ENCODE results near the gene GNAI3.

Gene GNAI3

GRCh38 chr1:109543283-109543987 lies 5.0 kb upstream of the GNAI3 start:
- WGBS: 84% methylated on average over 24 of the region's 24 CpGs
- no peak overlapping the region for H3K27ac ChIP-seq (ENCODE audit: low read length, poor library complexity, severe bottlenecking)
- H2BK120ac ChIP-seq (ENCODE audit: low read depth, low read length): no peak overlapping the region
- no peaks in the 10 kb centered on the region for H3K36me3 ChIP-seq (ENCODE audit: control insufficient read depth in 1 of 2, insufficient read depth in 2 of 2, low read depth in 1 of 2, low read length in 2 of 2)
- H2AK5ac ChIP-seq (ENCODE audit: low read length, severe bottlenecking): no peak overlapping the region
- no peak for DNase-seq
- no peak overlapping the region for H4K91ac ChIP-seq (ENCODE audit: low read length)
- peaks cover 2% of the 10 kb centered on the region for H3K4me1 ChIP-seq (ENCODE audit: control insufficient read depth, insufficient read depth, low read depth, low read length)
- no peak overlapping the region for H4K8ac ChIP-seq (ENCODE audit: low read length)
- no peaks in the 10 kb centered on the region for H3K9me3 ChIP-seq (ENCODE audit: control insufficient read depth, low read length)
- no peak overlapping the region for H3K9ac ChIP-seq (ENCODE audit: low read length)
- no peak overlapping the region for H2BK15ac ChIP-seq (ENCODE audit: low read depth, poor library complexity, severe bottlenecking)
- no peak overlapping the region for H2BK12ac ChIP-seq (ENCODE audit: low read length in 2 of 2)
- H3K18ac ChIP-seq (ENCODE audit: low read depth in 1 of 2, low read length in 2 of 2): no peak overlapping the region
- no peak overlapping the region for H3K4me2 ChIP-seq (ENCODE audit: low read length, poor library complexity, severe bottlenecking)
- no peak overlapping the region for H2BK5ac ChIP-seq (ENCODE audit: low read depth, low read length, poor library complexity, severe bottlenecking)
- no peak overlapping the region for H3K4me3 ChIP-seq (ENCODE audit: insufficient read depth in 1 of 2, low read depth in 1 of 2, low read length in 2 of 2)
- H3K23ac ChIP-seq (ENCODE audit: low read length in 2 of 2): no peak overlapping the region
- H3K14ac ChIP-seq (ENCODE audit: low read length in 2 of 2): no peak overlapping the region
- H3K79me1 ChIP-seq (replicated peaks; ENCODE audit: low read length, poor library complexity, severe bottlenecking): peaks cover 1% of the 10 kb centered on the region
- H3K4ac ChIP-seq (ENCODE audit: low read depth in 1 of 2, low read length in 2 of 2): no peak overlapping the region
- peaks cover 31 to 43% of the 10 kb centered on the region in 2 experiments for H3K27me3 ChIP-seq (ENCODE audit: control insufficient read depth in 1 of 2, insufficient read depth in 1 of 2, low read length in 2 of 2)
- H2AFZ ChIP-seq (ENCODE audit: low read depth, low read length): no peak overlapping the region

- DNase-seq: no peak
Measured at GRCh38 chr1:109543988-109544735, 4.3 kb upstream of the GNAI3 start.

GRCh38 chr1:109546311-109547109 lies 1.9 kb upstream of the GNAI3 start:
- peak overlapping the region in 1 of 2 experiments; percentile 92 for H3K4me3 ChIP-seq (ENCODE audit: insufficient read depth in 1 of 2, low read depth in 1 of 2, low read length in 2 of 2)
- peak overlapping the region; percentile 45 for H4K91ac ChIP-seq (ENCODE audit: low read length)
- WGBS: 71% methylated on average over 3 of the region's 5 CpGs
- H2AK5ac ChIP-seq (ENCODE audit: low read length, severe bottlenecking): peak overlapping the region; percentile 15
- H3K27me3 ChIP-seq (ENCODE audit: control insufficient read depth in 1 of 2, insufficient read depth in 1 of 2, low read length in 2 of 2): peaks cover 8 to 17% of the 10 kb centered on the region in 2 experiments
- H3K9ac ChIP-seq (ENCODE audit: low read length): peak overlapping the region; percentile 99
- H3K9me3 ChIP-seq (ENCODE audit: control insufficient read depth, low read length): no peaks in the 10 kb centered on the region
- H3K36me3 ChIP-seq (ENCODE audit: control insufficient read depth in 1 of 2, insufficient read depth in 2 of 2, low read depth in 1 of 2, low read length in 2 of 2): no peaks in the 10 kb centered on the region
- no peak overlapping the region for H2BK15ac ChIP-seq (ENCODE audit: low read depth, poor library complexity, severe bottlenecking)
- peak overlapping the region; percentile 52 for H2BK120ac ChIP-seq (ENCODE audit: low read depth, low read length)
- H4K8ac ChIP-seq (ENCODE audit: low read length): peak overlapping the region; percentile 89
- H3K4me2 ChIP-seq (ENCODE audit: low read length, poor library complexity, severe bottlenecking): peak overlapping the region; percentile 28
- no peaks in the 10 kb centered on the region for H3K4me1 ChIP-seq (ENCODE audit: control insufficient read depth, insufficient read depth, low read depth, low read length)
- H2AFZ ChIP-seq (ENCODE audit: low read depth, low read length): no peak overlapping the region
- no peak overlapping the region for H3K18ac ChIP-seq (ENCODE audit: low read depth in 1 of 2, low read length in 2 of 2)
- no peak overlapping the region for H3K23ac ChIP-seq (ENCODE audit: low read length in 2 of 2)
- peaks cover 1% of the 10 kb centered on the region for H3K79me1 ChIP-seq (replicated peaks; ENCODE audit: low read length, poor library complexity, severe bottlenecking)
- H3K14ac ChIP-seq (ENCODE audit: low read length in 2 of 2): no peak overlapping the region
- H3K27ac ChIP-seq (ENCODE audit: low read length, poor library complexity, severe bottlenecking): peak overlapping the region; percentile 64
- peak overlapping the region; percentile 57 to 73 for H3K4ac ChIP-seq (ENCODE audit: low read depth in 1 of 2, low read length in 2 of 2)
- H2BK5ac ChIP-seq (ENCODE audit: low read depth, low read length, poor library complexity, severe bottlenecking): peak overlapping the region; percentile 69
- DNase-seq: peak; percentile 90
- no peak overlapping the region for H2BK12ac ChIP-seq (ENCODE audit: low read length in 2 of 2)

More at GRCh38 chr1:109543988-109544735, 4.3 kb upstream of the GNAI3 start:
- no peaks in the 10 kb centered on the region for H3K36me3 ChIP-seq (ENCODE audit: control insufficient read depth in 1 of 2, insufficient read depth in 2 of 2, low read depth in 1 of 2, low read length in 2 of 2)
- 80% methylated on average over 14 of the region's 14 CpGs for WGBS
- H3K4me1 ChIP-seq (ENCODE audit: control insufficient read depth, insufficient read depth, low read depth, low read length): peaks cover 2% of the 10 kb centered on the region
- no peak overlapping the region for H3K27ac ChIP-seq (ENCODE audit: low read length, poor library complexity, severe bottlenecking)
- no peak overlapping the region for H3K23ac ChIP-seq (ENCODE audit: low read length in 2 of 2)
- H3K4ac ChIP-seq (ENCODE audit: low read depth in 1 of 2, low read length in 2 of 2): no peak overlapping the region
- no peak overlapping the region for H2BK120ac ChIP-seq (ENCODE audit: low read depth, low read length)
- peak overlapping the region; percentile 9 for H3K9ac ChIP-seq (ENCODE audit: low read length)
- H3K18ac ChIP-seq (ENCODE audit: low read depth in 1 of 2, low read length in 2 of 2): no peak overlapping the region
- H3K79me1 ChIP-seq (replicated peaks; ENCODE audit: low read length, poor library complexity, severe bottlenecking): peaks cover 1% of the 10 kb centered on the region
- no peak overlapping the region for H4K91ac ChIP-seq (ENCODE audit: low read length)
- peaks cover 26 to 37% of the 10 kb centered on the region in 2 experiments for H3K27me3 ChIP-seq (ENCODE audit: control insufficient read depth in 1 of 2, insufficient read depth in 1 of 2, low read length in 2 of 2)
- no peak overlapping the region for H4K8ac ChIP-seq (ENCODE audit: low read length)
- no peak overlapping the region for H2BK12ac ChIP-seq (ENCODE audit: low read length in 2 of 2)
- H2BK5ac ChIP-seq (ENCODE audit: low read depth, low read length, poor library complexity, severe bottlenecking): no peak overlapping the region
- no peaks in the 10 kb centered on the region for H3K9me3 ChIP-seq (ENCODE audit: control insufficient read depth, low read length)
- H3K14ac ChIP-seq (ENCODE audit: low read length in 2 of 2): no peak overlapping the region
- no peak overlapping the region for H3K4me2 ChIP-seq (ENCODE audit: low read length, poor library complexity, severe bottlenecking)
- H2BK15ac ChIP-seq (ENCODE audit: low read depth, poor library complexity, severe bottlenecking): no peak overlapping the region
- H2AK5ac ChIP-seq (ENCODE audit: low read length, severe bottlenecking): no peak overlapping the region
- H2AFZ ChIP-seq (ENCODE audit: low read depth, low read length): no peak overlapping the region
- H3K4me3 ChIP-seq (ENCODE audit: insufficient read depth in 1 of 2, low read depth in 1 of 2, low read length in 2 of 2): no peak overlapping the region
